HG03108 (cell line): ENCODE measurements around the gene SLX4IP.

Experiments
- ATAC-seq: cut with Tn5 transposase; IDR thresholded peaks from one replicate; pipeline ENCODE4 v1.9.1; 2021; ENCODE audit warnings: moderate library complexity; ENCODE audit not compliant: unreplicated experiment

Gene SLX4IP

DNA sequence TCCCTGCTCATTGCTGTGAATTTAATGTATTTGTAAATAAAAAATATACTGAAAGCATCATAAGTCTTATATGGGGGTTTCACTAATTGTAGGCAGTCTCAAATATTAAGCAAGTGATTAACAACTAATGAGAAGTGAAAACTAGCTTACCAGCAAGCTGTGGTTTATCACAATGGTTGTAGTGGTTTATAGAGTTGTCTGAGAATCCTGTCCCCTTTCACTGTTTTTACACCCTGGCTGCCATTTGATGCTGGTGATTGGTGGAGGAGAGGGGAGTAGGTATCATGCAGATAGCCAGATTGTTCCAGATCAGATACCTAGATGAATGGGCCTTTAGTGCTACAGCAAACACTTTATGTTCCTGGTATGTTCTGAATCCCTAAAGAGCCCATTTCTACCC is 7.1 kb upstream of the SLX4IP start:
- no peak for ATAC-seq

DNA sequence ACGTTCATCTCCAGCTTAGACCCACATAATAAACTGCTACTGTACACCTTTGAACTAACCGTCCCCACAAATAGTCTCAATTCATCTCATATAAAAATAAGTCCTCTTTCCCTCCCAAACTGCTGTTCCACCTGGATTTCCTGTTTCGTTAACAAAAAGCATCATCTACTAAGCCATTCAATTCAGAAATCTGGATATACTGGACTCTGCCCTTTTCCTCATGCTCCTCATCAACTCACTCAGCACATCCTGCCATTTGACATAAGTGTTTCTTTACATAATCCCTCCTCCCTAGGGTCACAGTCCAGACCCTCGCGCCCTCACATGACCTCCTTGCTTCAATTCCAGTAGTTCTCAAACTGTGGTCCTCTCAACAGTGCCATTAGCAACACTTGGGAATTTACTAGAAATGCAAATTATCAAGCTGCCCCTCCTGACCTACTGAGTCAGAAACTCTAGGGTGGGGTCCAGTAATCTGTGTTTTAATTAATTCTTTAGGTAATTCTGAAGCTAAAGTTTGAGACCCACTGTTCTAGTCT is 5.6 kb upstream of the SLX4IP start:
- ATAC-seq, result no peak

DNA sequence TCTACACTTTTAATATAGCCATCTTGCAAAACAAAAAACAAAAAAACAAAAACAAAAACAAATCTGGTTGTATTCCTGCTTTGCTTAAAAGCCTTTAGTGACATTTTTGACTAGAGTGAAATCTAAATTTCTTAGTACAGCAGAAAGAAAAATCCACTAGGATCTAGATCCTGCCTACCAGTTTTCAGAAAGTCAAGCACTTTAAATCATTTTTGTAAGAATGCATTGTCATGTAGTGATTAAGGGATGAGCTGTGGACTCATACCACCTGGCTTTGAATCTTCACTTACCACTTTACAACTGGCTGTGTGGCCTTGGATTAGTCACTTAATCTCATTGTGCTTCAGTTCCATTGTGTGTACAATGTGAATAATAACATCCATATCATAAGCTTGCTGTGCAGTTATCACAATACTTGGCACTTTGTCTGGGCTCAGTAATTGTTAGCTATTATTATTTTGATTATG is 5.1 kb upstream of the SLX4IP start:
- ATAC-seq, result no peak

DNA sequence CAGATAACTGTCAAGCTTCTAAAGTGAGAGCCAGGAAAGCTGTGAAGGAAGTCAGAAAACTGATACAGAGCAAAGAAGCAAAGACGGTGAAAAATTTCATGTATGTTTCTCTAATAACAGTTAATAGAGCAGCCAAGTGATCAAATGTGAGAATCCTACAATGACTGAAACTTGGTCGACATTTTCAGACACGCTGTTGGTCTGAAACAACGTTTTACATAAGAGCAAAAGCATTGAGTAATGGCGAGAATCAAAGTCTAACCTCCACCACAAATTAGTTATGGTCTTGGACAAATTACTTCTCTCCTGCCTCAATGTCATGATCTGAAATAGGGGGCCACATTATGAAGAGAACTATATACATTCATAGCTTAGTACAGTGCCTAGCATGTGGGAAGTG is 4.4 kb upstream of the SLX4IP start:
- ATAC-seq, result no peak

DNA sequence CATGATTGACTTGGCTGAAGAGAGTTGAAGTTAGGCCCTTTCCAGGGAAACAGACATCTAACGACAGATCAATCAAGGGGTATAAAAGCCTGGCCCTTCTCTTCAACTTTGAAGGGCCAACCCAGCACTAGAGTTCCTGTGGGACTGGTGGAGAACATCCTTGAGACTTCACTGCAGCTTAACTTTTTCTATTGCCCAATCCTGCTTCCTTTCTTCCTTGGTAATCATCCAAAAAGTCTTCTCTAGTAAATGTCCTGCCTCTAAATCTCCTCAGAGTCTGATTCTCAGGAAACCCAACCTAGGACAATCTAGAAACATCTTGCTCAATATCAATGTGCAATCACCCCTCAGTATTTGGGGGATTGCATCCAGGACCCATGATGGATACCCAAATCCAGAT is 3.0 kb upstream of the SLX4IP start:
- ATAC-seq, result no peak

DNA sequence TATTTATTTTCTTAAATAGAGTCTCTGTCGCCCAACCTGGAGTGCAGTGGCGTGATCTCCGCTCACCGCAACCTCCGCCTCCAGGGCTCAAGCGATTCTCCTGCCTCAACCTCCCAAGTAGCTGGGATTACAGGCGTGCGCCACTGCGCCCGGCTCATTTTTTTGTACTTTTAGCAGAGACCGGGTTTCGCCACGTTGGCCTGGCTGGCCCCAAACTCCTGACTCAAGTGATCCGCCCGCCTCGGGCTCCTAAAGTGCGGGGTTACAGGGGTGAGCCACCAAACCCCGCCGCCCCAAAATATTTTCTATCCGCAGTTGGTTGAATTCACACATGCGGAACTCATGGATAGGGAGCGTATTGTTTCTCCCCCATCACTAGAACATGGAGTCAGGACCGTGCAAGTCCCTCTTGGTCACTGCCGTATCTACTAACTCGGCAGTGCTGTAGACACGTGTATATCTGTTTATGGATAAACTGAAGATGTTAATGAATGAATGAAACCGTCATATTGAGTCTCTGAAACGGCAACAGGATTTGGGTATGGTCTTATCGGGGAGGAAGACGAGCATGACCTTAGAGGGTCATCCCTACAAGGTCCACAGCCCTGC is 2.0 kb upstream of the SLX4IP start:
- no peak for ATAC-seq

DNA sequence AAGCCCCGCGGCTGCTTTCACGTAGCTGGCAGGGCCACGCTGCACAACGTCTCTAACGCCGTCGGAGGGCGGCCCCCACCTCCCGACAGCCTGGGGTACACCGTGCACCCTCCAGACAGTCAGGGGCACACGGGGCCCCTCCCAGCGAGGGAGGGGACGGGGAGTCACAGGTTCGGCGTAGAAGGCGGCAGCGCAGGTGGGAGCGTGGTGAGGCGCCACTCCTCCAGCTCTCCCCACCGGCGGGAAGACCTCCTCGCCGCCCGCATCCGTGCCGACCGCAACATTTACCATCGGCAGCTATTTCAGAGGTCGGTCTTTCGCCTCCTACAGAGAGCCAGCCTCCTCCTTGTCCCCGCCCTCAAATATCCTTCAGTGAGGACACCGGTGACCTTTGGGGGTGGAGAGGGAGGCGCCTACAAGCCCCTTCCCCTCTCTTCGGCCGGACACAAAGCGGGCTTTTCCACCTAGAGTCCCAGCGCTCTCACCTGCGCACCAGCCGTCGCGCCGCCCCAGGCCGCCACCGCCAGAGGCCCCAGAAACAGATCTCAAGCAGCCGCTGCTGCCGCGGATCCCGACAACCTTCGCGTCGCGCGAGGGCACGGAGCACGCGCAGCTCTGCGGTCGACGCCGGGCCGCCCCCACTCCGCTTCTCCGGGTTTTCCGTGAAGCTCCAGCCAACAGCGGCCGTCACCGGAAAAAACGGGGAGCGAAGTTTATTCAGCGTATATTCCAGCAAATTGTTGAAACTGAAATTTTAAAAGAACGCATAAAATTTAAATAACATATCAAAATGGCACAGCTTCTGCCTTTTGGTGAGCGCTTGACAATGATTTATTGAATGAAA is 1.3 kb upstream of the SLX4IP start, which contains the start of gene MKKS:
TSS of gene MKKS (minus strand) at position 600 of the 844 bp plus-strand sequence. CDS start 20,708 bp downstream, outside the sequence.
- peak; percentile 41 for ATAC-seq

DNA sequence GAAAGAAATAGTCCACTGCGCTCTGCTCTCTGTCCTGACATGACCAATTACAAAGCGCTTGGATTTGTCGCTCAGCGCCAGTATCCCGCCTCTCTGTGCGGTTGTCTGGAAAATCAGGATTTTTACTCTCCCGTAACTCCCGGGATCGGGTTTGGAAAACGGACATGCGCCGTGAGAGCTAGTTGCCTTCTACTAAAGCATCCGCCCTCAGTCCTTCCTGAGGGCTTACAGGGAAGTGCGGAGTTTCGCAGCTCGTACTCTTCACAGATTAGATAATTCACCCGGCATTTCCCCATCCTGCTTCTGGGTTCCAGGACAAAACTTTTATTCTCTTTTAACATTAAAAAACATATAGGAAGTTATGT is 656 bp upstream of the SLX4IP start:
- ATAC-seq, result peak; percentile 35

DNA sequence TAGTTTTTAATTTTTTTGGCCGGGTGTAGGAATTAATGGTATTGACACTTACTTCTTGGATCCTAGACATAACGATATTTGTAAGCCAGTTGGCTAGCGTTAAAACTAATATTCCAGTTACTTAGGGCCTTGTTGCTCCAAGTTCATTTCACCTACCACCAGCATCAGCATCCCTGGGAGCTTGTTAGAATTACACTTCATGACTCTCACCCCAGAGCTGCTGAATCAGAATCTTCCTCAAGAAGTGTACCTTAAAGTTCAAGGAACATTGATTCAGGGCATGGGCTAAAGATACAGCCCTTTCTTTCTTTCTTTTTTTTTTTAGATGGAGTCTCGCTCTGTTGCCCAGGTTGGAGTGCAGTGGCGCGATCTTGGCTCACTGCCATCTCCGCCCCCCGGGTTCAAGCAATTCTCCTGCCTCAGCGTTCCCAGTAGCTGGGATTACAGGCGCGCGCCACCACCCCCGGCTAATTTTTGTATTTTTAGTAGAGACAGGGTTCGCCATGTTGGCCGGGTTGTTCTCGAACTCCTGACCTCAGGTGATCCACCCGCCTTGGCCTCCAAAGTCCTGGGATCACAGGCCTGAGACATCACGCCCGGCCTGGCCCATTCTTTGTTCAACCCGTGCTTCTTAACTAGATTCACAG is 1.1 kb downstream of the SLX4IP start:
- no peak for ATAC-seq

DNA sequence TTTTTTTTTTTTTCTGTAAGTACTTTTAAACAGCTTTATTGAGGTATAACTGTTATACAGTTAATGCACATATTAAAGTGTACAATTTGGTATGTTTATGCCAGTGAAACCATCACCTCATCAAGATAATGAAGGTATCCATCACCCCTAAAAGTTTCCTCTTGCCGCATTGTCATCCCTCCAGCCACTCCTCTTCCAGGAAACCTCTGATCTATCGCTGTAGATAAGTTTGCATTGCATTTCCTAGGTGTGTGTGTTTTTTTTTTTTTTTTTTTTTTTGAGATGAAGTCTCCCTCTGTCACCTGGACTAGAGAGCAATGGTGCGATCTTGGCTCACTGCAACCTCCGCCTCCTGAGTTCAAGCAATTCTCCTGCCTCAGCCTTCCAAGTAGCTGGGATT is 3.1 kb downstream of the SLX4IP start:
- ATAC-seq, result no peak

DNA sequence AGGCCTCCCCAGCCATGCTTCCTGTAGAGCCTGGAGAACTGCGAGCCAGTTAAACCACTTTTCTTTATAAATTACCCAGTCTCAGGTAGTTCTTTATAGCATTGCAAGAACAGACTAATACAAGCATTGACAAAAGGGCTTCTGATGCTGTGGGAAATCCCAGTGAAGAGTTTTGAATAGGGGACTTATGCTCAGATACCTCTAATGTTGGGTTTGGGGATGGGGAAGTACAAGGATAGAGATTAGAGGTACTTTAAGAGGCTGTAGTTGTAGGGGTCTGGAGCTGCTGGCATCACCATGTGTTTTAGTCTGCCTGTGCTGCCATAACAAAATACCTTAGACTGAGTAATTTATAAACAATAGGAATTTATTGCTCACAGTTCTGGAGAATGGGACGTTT is 8.8 kb downstream of the SLX4IP start:
- no peak for ATAC-seq

DNA sequence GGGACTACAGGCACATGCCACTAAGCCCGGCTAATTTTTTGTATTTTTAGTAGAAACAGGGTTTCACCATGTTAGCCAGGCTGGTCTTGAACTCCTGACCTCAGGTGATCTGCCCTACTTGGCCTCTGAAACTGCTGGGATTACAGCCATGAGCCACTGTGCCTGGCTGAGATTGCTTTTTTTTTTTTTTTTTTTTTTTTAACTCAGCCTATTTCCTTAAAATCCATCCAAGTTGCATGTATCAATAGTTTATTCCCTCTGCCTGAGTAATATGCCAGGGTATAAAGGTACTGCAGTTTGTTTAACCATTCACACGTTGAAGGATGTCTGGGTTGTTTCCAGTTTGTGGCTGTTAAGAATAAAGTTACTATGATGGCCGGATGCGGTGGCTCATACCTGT is 10.7 kb downstream of the SLX4IP start:
- ATAC-seq, result no peak

DNA sequence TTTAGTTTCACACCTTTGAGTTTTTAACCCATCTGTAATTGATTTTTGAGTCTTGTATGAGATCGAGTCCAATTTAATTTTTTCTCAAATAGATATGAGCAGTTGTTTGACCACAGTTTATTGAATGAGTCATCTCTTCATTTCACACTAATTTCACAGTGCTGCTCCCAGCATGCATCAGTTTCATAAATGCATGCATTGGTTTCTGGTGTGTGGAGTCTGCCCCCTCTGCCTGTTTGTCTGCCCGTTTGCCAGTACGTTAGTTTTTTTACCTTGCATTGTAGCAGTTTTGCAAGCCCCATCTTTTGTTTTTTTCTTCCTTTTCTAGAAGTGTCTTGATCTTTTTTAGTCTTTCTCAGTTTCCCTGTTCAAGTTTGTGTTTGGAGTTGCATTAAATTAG is 11.9 kb downstream of the SLX4IP start:
- peak; percentile 89 for ATAC-seq

DNA sequence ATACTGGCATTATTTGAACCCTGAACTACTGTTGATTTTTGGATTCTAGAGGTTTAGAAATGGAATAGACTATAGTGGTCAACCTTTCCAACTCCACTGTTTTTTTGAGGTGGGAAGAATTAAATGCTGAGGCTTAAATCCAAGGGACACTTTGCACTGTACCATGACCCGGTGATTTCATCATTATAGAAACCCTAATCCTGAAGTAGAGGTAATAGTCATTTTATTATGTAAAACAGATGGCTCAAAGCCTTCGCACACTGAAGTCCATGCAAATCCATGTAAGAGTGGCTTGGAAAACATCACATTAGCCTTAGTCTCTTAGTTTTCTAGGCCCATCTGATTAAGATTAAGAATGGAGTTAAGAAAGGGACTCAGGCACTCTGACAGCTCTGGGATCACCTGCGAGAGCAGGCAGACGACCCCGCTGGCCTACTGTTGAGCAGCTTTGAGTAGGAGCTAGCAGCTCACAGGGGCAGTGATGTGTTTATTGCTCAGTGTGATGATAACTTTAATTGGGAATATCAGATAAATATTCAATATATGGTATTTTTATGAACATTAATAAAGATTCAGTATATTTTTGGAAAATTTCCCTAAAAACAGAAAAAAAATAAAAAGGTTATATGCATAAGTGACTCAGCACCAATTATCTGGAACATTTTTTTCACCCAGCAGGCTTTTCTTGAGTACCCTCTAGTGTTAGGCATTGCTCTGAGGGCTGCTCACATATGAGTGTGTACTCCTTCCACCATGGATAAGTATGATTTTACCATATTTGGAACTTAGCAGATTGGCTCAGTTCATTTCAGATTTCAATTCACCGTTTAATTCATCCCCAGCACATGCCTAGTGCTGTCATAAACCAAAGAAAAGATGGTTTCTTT is 13.4 kb downstream of the SLX4IP start:
- no peak for ATAC-seq

DNA sequence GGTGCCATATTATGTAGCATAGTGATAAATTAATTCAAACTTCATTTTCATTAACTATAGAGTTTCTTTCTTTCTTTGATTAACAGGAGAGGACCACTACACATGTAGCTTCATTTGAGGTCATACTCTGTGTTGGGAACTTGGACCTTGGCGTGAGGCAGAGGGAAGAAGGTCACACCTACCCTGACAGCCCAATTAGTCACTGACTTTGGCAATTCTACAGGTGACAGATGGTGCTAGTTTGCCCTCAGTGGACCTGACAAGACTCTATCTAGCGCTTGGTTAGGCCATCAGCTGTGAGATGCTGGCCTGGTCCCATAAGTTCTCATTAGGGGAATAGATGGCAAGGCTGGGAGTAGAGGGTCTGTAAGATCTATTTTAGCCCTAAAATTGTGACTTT is 14.2 kb downstream of the SLX4IP start:
- ATAC-seq, result no peak

DNA sequence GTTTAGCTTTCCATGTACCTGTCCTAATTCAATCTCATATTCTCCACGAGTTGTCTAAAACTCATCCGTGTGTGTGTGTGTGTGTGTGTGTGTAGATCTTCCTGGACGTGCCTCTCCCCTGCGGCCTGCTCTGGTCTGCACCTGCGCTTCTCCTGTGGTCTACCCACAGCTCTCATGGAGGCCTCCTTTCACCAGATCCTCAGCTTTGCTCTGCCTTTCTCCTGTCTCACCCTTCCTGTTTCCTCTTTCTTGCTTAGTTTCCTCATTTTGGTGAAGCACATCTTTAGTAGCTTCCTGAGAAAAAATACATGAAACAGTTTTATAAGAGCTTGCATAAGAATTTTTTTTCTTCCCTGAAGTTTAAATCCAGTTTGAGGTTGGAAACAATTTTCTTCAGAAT is 18.1 kb downstream of the SLX4IP start:
- peak; percentile 93 for ATAC-seq

DNA sequence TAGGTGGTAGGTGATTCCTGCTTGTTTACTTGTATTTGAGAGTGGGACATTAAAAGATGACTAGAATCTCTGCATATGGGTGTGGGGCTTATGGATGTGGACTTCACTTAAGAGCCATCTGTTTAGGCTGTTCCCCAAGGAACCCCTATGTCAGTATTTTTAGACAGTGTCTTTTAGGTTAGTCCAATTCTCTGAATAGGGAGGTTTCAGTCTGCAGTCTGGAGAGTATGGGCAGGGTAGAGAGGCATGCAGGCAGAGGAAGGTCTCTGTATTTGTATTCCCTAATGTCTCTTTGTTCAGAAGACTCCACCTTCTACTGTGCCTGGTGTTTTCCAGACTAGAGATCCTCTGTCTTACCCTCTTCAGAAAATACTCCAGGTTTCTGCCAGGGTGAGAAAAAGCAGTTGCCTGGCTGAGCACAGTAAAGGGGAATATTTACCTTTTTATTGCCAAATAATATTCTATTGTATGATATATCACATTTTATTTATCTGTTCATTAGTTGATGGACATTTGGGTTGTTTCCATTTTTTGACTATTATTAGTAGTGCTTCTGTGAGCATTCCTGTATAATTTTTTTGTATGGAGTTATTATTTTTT is 19.1 kb downstream of the SLX4IP start:
- no peak for ATAC-seq

DNA sequence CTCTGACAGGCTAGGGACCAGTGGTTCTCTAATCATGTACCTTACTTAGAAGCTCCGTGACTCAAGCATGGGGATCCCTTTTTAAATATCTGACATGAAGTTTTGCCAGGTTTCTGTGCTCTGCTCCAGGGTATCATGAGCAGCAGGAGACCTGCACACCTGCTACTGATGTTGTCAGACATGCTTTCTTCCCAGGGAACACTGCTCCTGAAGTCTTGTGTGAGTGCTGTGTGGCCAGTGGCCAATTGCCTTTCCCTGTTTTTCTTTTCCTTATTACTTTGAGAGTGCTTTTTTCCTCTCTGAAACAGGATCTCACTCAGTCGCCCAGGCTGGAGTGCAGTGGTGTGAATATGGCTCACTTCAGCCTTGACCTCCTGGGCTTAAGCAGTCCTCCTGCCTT is 26.4 kb downstream of the SLX4IP start:
- ATAC-seq, result no peak

DNA sequence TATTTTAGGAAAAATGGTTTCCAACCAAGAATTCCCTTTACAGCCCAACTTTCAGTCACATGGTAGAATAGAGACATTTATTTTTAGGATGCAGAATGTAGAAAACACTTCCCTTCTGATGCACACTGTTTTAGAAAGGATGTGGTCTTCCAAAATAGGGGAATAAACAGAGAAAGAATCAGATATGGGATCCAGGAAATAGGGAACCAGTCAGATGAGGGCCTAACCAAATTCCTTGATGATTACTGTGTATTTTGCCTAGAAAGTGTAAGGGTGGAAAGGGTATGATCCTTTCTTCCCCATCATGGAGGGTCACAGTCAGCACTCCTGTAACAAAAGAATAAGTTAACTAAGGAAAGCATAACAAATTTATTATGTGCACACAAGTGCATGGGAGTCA is 27.4 kb downstream of the SLX4IP start:
- ATAC-seq, result no peak

DNA sequence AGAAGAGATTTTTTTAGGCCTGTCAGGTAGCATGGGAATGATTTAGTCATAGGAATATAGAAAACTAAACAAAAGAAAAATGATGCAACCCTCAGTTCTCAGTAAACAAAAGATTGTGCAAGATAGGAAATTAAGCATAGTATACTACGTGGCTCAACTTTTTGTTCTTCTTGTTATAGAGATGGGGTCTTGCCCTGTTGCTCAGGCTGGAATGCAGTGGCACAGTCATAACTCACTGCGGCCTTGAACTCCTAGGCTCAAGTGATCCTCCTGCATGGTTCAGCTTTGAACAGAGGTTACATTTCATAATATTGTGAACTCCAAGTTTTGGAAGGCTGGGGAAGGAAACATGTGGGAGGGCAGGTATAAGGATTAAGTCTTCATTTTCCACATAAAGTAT is 28.5 kb downstream of the SLX4IP start:
- ATAC-seq, result no peak
